GM20000 (cell line): ENCODE data around the gene MGAT4A.

Experiments used
- DNase-seq: peaks from one replicate; pipeline ENCODE4 v3.0.0; 2012; ENCODE audit warnings: low spot score
- TF ChIP-seq, protein P1 (sequence below): IDR thresholded peaks from 2 replicates; pipeline ENCODE4 v1.5.1; 2012; ENCODE audit warnings: mild to moderate bottlenecking, control low read depth; ENCODE audit errors: extremely low read depth, missing control alignments

The MGAT4A gene

DNA sequence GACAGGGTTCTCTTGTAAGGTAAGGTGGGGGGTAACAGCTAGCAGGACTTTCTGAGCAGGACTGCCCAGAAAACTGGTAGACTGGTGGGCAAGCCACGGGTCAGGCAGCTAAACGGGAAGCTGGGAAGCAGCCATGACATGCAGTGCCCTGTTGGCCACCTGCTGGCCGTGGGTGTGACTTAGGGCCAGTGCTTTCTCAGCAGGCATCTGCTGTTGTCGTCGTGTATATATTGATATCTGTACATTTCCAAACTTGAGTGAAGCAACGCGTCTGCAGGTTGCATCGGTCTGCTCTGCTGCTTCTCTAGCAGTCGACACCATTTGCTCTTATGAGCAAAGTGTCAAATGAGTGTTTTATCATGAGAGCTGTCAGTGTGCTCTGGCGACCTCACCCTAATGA, 153.6 kb downstream of the MGAT4A start:
- DNase-seq, result no peak
- TF ChIP-seq, protein P1, sequence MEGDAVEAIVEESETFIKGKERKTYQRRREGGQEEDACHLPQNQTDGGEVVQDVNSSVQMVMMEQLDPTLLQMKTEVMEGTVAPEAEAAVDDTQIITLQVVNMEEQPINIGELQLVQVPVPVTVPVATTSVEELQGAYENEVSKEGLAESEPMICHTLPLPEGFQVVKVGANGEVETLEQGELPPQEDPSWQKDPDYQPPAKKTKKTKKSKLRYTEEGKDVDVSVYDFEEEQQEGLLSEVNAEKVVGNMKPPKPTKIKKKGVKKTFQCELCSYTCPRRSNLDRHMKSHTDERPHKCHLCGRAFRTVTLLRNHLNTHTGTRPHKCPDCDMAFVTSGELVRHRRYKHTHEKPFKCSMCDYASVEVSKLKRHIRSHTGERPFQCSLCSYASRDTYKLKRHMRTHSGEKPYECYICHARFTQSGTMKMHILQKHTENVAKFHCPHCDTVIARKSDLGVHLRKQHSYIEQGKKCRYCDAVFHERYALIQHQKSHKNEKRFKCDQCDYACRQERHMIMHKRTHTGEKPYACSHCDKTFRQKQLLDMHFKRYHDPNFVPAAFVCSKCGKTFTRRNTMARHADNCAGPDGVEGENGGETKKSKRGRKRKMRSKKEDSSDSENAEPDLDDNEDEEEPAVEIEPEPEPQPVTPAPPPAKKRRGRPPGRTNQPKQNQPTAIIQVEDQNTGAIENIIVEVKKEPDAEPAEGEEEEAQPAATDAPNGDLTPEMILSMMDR, result no peak

DNA sequence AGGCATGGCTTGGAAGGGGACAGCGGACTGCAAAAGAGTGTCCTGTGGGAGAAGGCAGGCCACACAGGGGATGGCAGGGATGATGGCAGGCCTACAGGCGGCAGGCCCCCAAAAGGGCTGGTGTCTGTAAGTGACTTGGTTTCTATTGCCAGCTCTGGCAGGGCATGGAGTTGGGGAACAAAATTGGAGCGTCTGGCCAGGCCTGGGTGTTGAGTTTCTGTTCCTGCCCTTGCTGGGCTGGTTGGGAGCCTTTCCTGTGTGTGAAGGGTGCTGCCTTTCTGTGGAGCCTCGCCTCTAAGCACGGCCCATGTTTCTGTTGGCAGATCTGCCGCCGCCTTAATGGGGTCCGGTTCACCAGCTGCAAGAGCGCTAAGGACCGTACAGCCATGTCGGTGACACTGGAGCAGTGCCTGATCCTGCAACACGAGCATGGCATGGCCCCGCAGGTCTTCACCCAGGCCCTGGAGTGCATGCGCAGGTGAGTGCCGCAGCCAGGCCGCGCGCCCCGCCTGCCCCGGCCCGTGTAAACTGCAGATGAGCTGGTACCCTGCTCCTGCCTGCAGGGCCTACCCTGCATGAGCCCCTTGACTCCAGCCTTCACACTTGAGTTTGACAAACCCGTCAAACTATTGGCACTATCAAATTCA, 154.1 kb downstream of the MGAT4A start:
- DNase-seq, result no peak
- TF ChIP-seq, protein P1, result no peak

DNA sequence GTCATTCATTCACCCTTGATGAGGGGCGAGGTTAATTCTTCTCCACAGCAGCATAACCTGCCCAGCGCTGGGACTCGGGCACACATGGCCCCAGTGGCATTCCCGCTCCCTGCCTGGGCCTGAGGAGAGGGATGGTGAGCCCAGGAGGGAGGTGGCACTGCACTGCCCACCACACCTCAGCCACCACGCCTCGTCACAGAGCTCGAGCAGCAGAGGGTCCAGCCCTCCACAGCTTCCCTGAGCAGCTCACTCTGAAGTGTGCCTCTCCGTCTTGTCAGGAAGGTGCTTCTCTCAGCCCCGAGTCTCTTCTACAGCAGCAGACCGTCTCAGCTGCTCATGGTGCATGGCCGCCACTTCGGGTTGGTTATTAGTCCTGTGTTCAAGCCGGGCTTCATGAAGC, 157.5 kb downstream of the MGAT4A start:
- DNase-seq, result no peak
- TF ChIP-seq, protein P1, result no peak

DNA sequence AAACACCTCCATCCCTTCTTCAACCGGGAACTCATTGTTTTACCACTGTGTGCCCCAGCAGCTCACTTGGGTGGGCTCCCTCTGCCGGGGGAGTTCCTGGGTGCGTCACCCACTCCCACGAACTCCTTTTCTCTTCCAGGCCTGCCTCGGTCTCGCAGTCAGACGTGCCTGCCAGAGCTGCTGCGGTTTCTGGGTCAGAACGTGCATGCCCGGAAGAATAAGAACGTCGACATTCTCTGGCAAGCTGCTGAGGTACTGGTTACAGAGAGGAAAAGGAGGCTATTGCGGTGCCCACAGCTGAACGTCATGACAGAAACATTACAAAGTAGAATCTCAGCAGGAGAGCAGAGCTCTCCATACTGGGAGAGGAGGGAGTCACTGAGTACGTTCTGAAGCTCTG, 158.3 kb downstream of the MGAT4A start:
- TF ChIP-seq, protein P1, result no peak
- no peak for DNase-seq

DNA sequence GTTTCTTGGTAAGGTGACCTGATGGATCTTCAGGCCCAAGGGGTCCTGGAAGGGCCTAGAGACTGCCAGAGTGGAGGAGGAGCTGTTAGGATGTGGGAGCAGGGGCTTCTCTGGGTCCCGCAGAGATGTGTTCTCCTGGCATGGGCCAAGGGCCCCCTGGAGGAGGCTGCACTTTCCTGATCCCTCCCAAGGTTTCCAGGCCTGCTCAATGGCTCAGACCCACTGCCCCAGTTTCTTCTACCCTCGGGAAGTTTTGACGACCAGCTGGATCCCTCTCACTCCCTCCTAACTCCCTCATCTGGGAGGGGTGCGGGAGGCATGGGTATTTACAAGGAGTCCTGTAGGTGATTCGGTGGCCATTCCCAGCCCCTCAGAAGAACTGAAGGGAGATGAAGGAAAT, 158.7 kb downstream of the MGAT4A start:
- no peak for DNase-seq
- TF ChIP-seq, protein P1, result no peak

DNA sequence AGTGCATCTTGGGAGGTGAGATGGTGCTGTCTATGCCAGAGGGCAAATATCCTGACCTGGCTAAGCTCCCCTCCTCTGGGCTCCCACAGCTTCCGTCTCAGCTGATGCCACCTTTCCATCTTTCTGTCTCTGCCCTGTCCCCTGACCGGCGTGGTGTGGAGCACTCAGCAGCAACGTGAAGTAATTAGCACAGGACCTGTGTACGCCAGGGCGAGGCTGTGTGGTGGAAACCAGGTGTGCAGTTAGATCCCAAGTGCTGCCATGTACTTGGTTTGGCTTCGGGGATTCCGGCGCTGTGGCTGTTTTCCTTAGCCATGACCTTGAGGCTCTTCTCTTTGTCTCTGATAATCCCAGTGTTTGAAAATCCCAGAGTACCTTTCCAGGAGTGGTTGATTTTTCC, 159.1 kb downstream of the MGAT4A start:
- TF ChIP-seq, protein P1, result no peak
- no peak for DNase-seq

DNA sequence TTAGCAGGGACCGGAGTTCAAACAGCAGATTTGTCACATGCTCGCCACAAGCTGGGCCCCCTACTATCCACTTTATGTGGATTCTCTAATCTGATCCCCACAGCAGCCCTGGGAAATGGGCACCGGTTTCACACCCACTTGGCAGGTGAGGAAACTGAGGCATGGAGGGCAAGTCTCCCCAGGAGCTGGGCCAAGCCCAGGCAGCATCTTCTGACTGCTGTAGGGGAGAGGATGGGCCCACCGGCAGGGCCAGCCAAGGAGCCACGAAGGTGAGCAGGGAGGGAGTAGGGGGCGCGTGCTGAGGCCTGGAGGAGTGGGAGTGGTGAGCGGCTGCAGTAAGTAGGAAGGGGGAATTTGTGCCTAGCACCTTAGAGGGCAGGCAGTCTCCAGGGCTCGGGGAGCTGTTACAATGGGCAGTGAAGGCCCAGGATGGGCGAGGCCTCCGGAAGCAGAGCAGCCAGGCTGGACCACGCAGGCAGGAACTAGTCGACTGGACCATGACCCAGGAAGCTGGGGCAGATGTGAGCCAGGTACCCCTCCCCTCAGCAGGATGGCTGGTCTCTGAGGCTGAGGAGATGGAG, 159.7 kb downstream of the MGAT4A start:
- DNase-seq, result no peak
- TF ChIP-seq, protein P1, result no peak
